Sigmoid colon (tissue), 7 donors: Measurements from ENCODE around the gene MRPL48. TPM values are rescaled to one million over a fixed set of nuclear protein-coding genes. Genes with fewer than 3 reads are reported as not detected.
A peak's percentile ranks its signal among the peaks of the same experiment; 100 is the strongest.
"Not testable (repeated sequence)": the region's sequence is repeated elsewhere in the genome, so short reads cannot be mapped to it uniquely, and the experiment has no call there.

Experiments used
- DNase-seq: peaks from one replicate; pipeline ENCODE4 v3.0.0-alpha.2; 2019
- H3K27ac ChIP-seq, 4 donors: fragments of 200-600 bp; sonication (generic); one replicate each; pipeline ENCODE4 v1.5.1; 2016 to 2019; ENCODE audit warnings: mild to moderate bottlenecking in 1 of 4
- H3K27me3 ChIP-seq, 3 donors: fragments of 200-600 bp; sonication (generic); one replicate each; pipeline ENCODE4 v1.5.1; 2019; ENCODE audit warnings: mild to moderate bottlenecking in 1 of 3
- H3K36me3 ChIP-seq, 4 donors: fragments of 200-600 bp; sonication (generic); one replicate each; pipeline ENCODE4 v1.5.1; 2016 to 2019
- H3K4me1 ChIP-seq, 4 donors: fragments of 200-600 bp; sonication (generic); one replicate each; pipeline ENCODE4 v1.5.1; 2017 to 2019
- H3K4me3 ChIP-seq, 4 donors: fragments of 200-600 bp; sonication (generic); one replicate each; pipeline ENCODE4 v1.5.1; 2017 to 2019; ENCODE audit warnings: mild to moderate bottlenecking in 2 of 4, moderate library complexity in 1 of 4
- H3K9me3 ChIP-seq, 4 donors: fragments of 200-600 bp in 3 of 4; sonication (generic) in 3 of 4; one replicate each; pipeline versions ENCODE4 v1.5.1 to v1.6.1; 2013 to 2019
- CTCF ChIP-seq, 4 experiments: fragments of 450-650 bp in 3 of 4; fragments of 200-600 bp in 1 of 4; IDR thresholded peaks; one replicate each; pipeline ENCODE4 v1.5.1; 2016 to 2019; ENCODE audit warnings: antibody characterized with exemption in 4 of 4, mild to moderate bottlenecking in 3 of 4, moderate library complexity in 2 of 4
- EP300 ChIP-seq, 4 donors: sonication (generic); formaldehyde crosslinking; IDR thresholded peaks; one replicate each; pipeline ENCODE4 v1.6.1; 2017; ENCODE audit warnings: antibody characterized with exemption in 4 of 4
- POLR2A ChIP-seq, 2 donors: fragments of 450-650 bp; IDR thresholded peaks; one replicate each; pipeline ENCODE4 v1.6.1; 2016; ENCODE audit warnings: antibody characterized with exemption in 2 of 2, mild to moderate bottlenecking in 2 of 2, moderate library complexity in 2 of 2
- POLR2AphosphoS5 ChIP-seq, 4 donors: sonication (generic); formaldehyde crosslinking; IDR thresholded peaks; one replicate each; pipeline ENCODE4 v1.6.1; 2017; ENCODE audit warnings: antibody characterized with exemption in 4 of 4
- WGBS, 2 donors: extraction: QIAGEN DNeasy Blood & Tissue Kit; methylation state at CpG; one replicate each; pipeline ENCODE4 v1.1.7; 2013; 5-methylcytosine and 5-hydroxymethylcytosine counted together
- intact Hi-C: fragments of 100-400 bp; cut with DNase I; formaldehyde crosslinking; loops from one replicate; pipeline ENCODE4 v1.15.1; 2023
- polyA plus RNA-seq, 3 donors: library from polyadenylated mRNA; stranded (reverse); fragments of 200-250 nt; gene quantifications; one replicate each; pipeline ENCODE4 v1.2.3, GENCODE V29; 2013
- total RNA-seq, 4 donors: library from RNA; depleted of rRNA; stranded (reverse); fragments of >200 nt; gene quantifications; one replicate each; pipeline ENCODE4 v1.1.0, GENCODE V29; 2016
- donor health status: healthy with polysubstance abuse.
- donor health status: Bipolar disorder and iron deficiency.
- donor health status: healthy.

Gene MRPL48
- total and polyA plus RNA-seq, 7 donors: 7.7 to 82.3 (median 31.3) TPM

- WGBS, 2 donors: 92 to 94% methylated on average over 5 of the region's 5 CpGs
- no peaks in the 10 kb centered on the region for H3K9me3 ChIP-seq
- no peaks in the 10 kb centered on the region for H3K36me3 ChIP-seq
- H3K4me3 ChIP-seq: no peak overlapping the region
- no peak overlapping the region for H3K27ac ChIP-seq
- DNase-seq: no peak
- intact Hi-C loops: no loop called here
- H3K4me1 ChIP-seq: peaks cover 0 to 16% (median 11%) of the 10 kb centered on the region in 4 donors
- H3K27me3 ChIP-seq: no peaks in the 10 kb centered on the region
- no peak for TF ChIP-seq POLR2A (IDR thresholded peaks at IDR 0.05)
- TF ChIP-seq EP300 (IDR thresholded peaks at IDR 0.05): no peak
- no peak for TF ChIP-seq POLR2AphosphoS5 (IDR thresholded peaks at IDR 0.05)
- no peak for TF ChIP-seq CTCF (IDR thresholded peaks at IDR 0.05)
These were observed 4.1 kb upstream of the MRPL48 start for GRCh38 chr11:73783483-73784020.

GRCh38 chr11:73784080-73784634 is 3.5 kb upstream of the MRPL48 start:
- Histone ChIP-seq H3K27me3 (no peaks in the 10 kb centered on the region), H3K36me3 (no peaks in the 10 kb centered on the region), H3K4me1 (peaks cover 0 to 22% (median 17%) of the 10 kb centered on the region in 4 donors), H3K4me3 (no peak overlapping the region), H3K9me3 (no peaks in the 10 kb centered on the region), H3K27ac (no peak overlapping the region)
- intact Hi-C loops: no loop called here
- DNase-seq: no peak
- 86 to 87% methylated on average over 6 of the region's 6 CpGs for WGBS, 2 donors
- TF ChIP-seq CTCF (IDR thresholded peaks at IDR 0.05) (no peak), POLR2AphosphoS5 (IDR thresholded peaks at IDR 0.05) (no peak), EP300 (IDR thresholded peaks at IDR 0.05) (no peak), POLR2A (IDR thresholded peaks at IDR 0.05) (no peak)

GRCh38 chr11:73784734-73785133 is 2.9 kb upstream of the MRPL48 start:
- intact Hi-C loops: loop anchor here (5.0 kb wide), 1 partner anchor 93 kb away; the partner anchor contains the start of genes COA4 and PAAF1
- Histone ChIP-seq H3K36me3 (no peaks in the 10 kb centered on the region), H3K4me3 (no peak overlapping the region), H3K9me3 (no peaks in the 10 kb centered on the region), H3K27ac (no peak overlapping the region), H3K4me1 (peaks cover 0 to 22% (median 19%) of the 10 kb centered on the region in 4 donors), H3K27me3 (no peaks in the 10 kb centered on the region)
- no peak for TF ChIP-seq CTCF (IDR thresholded peaks at IDR 0.05)
- DNase-seq: no peak
- WGBS, 2 donors: 47 to 80% methylated on average over 1 of the region's 1 CpG

GRCh38 chr11:73785467-73785866 is 2.2 kb upstream of the MRPL48 start:
- H3K27ac ChIP-seq, H3K9me3 ChIP-seq, DNase-seq, H3K4me3 ChIP-seq, H3K36me3 ChIP-seq, H3K27me3 ChIP-seq: not testable (repeated sequence)
- peaks cover 0 to 18% (median 18%) of the 10 kb centered on the region in 4 donors for H3K4me1 ChIP-seq
- intact Hi-C loops: loop anchor here (5.0 kb wide), 1 partner anchor 92 kb away; the partner anchor contains the start of genes COA4 and PAAF1

GRCh38 chr11:73787051-73787642 is 527 bp upstream of the MRPL48 start:
- no peak for DNase-seq

More at GRCh38 chr11:73787051-73787642, 527 bp upstream of the MRPL48 start:
- H3K27me3 ChIP-seq: no peaks in the 10 kb centered on the region
- peak overlapping the region in 3 of 4 donors; percentile 71 to 78 (median 75) for H3K4me3 ChIP-seq
- WGBS, 2 donors: 21 to 58% methylated on average over 17 of the region's 17 CpGs
- peak overlapping the region; percentile 79 to 95 (median 80) for H3K27ac ChIP-seq
- H3K4me1 ChIP-seq: peaks cover 0 to 18% (median 18%) of the 10 kb centered on the region in 4 donors
- intact Hi-C loops: loop anchor here (2.0 to 5.0 kb wide), 2 partner anchors 26 to 90 kb away; partner anchors contain the start of genes COA4, PAAF1 and RAB6A
- H3K9me3 ChIP-seq: no peaks in the 10 kb centered on the region
- TF ChIP-seq CTCF (IDR thresholded peaks at IDR 0.05) (no peak), POLR2A (IDR thresholded peaks at IDR 0.05) (no peak), EP300 (IDR thresholded peaks at IDR 0.05) (no peak), POLR2AphosphoS5 (IDR thresholded peaks at IDR 0.05) (no peak)
- H3K36me3 ChIP-seq: peaks cover 0 to 5% (median 0%) of the 10 kb centered on the region in 4 donors
